ENCODE results near the gene FBXL5.

FBXL5 gene

GRCh38 chr4:15584785-15585184 is 70.4 kb downstream of the FBXL5 start:
- no peaks in the 10 kb centered on the region for H3K36me3 ChIP-seq (ENCODE audit: control insufficient read depth, insufficient read depth, low read length)
- H3K9me3 ChIP-seq (ENCODE audit: control insufficient read depth, low read length) = no peaks in the 10 kb centered on the region
- no peak overlapping the region for H3K4me3 ChIP-seq (ENCODE audit: low read length)
- H3K9ac ChIP-seq (ENCODE audit: low read length) = no peak overlapping the region
- H3K27me3 ChIP-seq (ENCODE audit: control insufficient read depth, insufficient read depth, low read length) = no peaks in the 10 kb centered on the region
- no peaks in the 10 kb centered on the region for H3K4me1 ChIP-seq (ENCODE audit: control insufficient read depth, insufficient read depth, low read length)

- H3K9me3 ChIP-seq (ENCODE audit: control insufficient read depth, low read length) = no peaks in the 10 kb centered on the region
- H3K4me3 ChIP-seq (ENCODE audit: low read length) = no peak overlapping the region
- H3K9ac ChIP-seq (ENCODE audit: low read length) = no peak overlapping the region
- no peaks in the 10 kb centered on the region for H3K36me3 ChIP-seq (ENCODE audit: control insufficient read depth, insufficient read depth, low read length)
- H3K27me3 ChIP-seq (ENCODE audit: control insufficient read depth, insufficient read depth, low read length) = no peaks in the 10 kb centered on the region
- H3K4me1 ChIP-seq (ENCODE audit: control insufficient read depth, insufficient read depth, low read length) = no peaks in the 10 kb centered on the region
Observed at GRCh38 chr4:15577508-15577907, 77.6 kb downstream of the FBXL5 start.

- Histone ChIP-seq H3K4me3 (ENCODE audit: low read length) (no peak overlapping the region), H3K9ac (ENCODE audit: low read length) (no peak overlapping the region), H3K27me3 (ENCODE audit: control insufficient read depth, insufficient read depth, low read length) (no peaks in the 10 kb centered on the region), H3K9me3 (ENCODE audit: control insufficient read depth, low read length) (no peaks in the 10 kb centered on the region), H3K4me1 (ENCODE audit: control insufficient read depth, insufficient read depth, low read length) (no peaks in the 10 kb centered on the region), H3K36me3 (ENCODE audit: control insufficient read depth, insufficient read depth, low read length) (no peaks in the 10 kb centered on the region)
Observed at GRCh38 chr4:15575966-15576365, 79.2 kb downstream of the FBXL5 start.

GRCh38 chr4:15569746-15570145 is 85.4 kb downstream of the FBXL5 start:
- Histone ChIP-seq H3K4me3 (ENCODE audit: low read length) (no peak overlapping the region), H3K9ac (ENCODE audit: low read length) (no peak overlapping the region), H3K9me3 (ENCODE audit: control insufficient read depth, low read length) (no peaks in the 10 kb centered on the region), H3K4me1 (ENCODE audit: control insufficient read depth, insufficient read depth, low read length) (no peaks in the 10 kb centered on the region), H3K36me3 (ENCODE audit: control insufficient read depth, insufficient read depth, low read length) (no peaks in the 10 kb centered on the region), H3K27me3 (ENCODE audit: control insufficient read depth, insufficient read depth, low read length) (no peaks in the 10 kb centered on the region)

GRCh38 chr4:15568821-15569220 is 86.3 kb downstream of the FBXL5 start:
- no peaks in the 10 kb centered on the region for H3K9me3 ChIP-seq (ENCODE audit: control insufficient read depth, low read length)
- H3K4me1 ChIP-seq (ENCODE audit: control insufficient read depth, insufficient read depth, low read length) = no peaks in the 10 kb centered on the region
- no peaks in the 10 kb centered on the region for H3K27me3 ChIP-seq (ENCODE audit: control insufficient read depth, insufficient read depth, low read length)
- H3K36me3 ChIP-seq (ENCODE audit: control insufficient read depth, insufficient read depth, low read length) = no peaks in the 10 kb centered on the region
- H3K9ac ChIP-seq (ENCODE audit: low read length) = no peak overlapping the region
- H3K4me3 ChIP-seq (ENCODE audit: low read length) = no peak overlapping the region

GRCh38 chr4:15563871-15564270 is 91.3 kb downstream of the FBXL5 start:
- no peak overlapping the region for H3K4me3 ChIP-seq (ENCODE audit: low read length)
- no peaks in the 10 kb centered on the region for H3K36me3 ChIP-seq (ENCODE audit: control insufficient read depth, insufficient read depth, low read length)
- no peak overlapping the region for H3K9ac ChIP-seq (ENCODE audit: low read length)
- no peaks in the 10 kb centered on the region for H3K27me3 ChIP-seq (ENCODE audit: control insufficient read depth, insufficient read depth, low read length)
- no peaks in the 10 kb centered on the region for H3K9me3 ChIP-seq (ENCODE audit: control insufficient read depth, low read length)
- H3K4me1 ChIP-seq (ENCODE audit: control insufficient read depth, insufficient read depth, low read length) = no peaks in the 10 kb centered on the region

- Histone ChIP-seq H3K4me3 (ENCODE audit: low read length) (no peak overlapping the region), H3K27me3 (ENCODE audit: control insufficient read depth, insufficient read depth, low read length) (no peaks in the 10 kb centered on the region), H3K9ac (ENCODE audit: low read length) (no peak overlapping the region), H3K36me3 (ENCODE audit: control insufficient read depth, insufficient read depth, low read length) (no peaks in the 10 kb centered on the region), H3K9me3 (ENCODE audit: control insufficient read depth, low read length) (no peaks in the 10 kb centered on the region), H3K4me1 (ENCODE audit: control insufficient read depth, insufficient read depth, low read length) (peaks cover 4% of the 10 kb centered on the region)
Observed at GRCh38 chr4:15562623-15563022, 92.5 kb downstream of the FBXL5 start.

- H3K4me3 ChIP-seq (ENCODE audit: low read length) = no peak overlapping the region
- H3K36me3 ChIP-seq (ENCODE audit: control insufficient read depth, insufficient read depth, low read length) = no peaks in the 10 kb centered on the region
- no peaks in the 10 kb centered on the region for H3K9me3 ChIP-seq (ENCODE audit: control insufficient read depth, low read length)
- peaks cover 4% of the 10 kb centered on the region for H3K4me1 ChIP-seq (ENCODE audit: control insufficient read depth, insufficient read depth, low read length)
- H3K27me3 ChIP-seq (ENCODE audit: control insufficient read depth, insufficient read depth, low read length) = no peaks in the 10 kb centered on the region
- no peak overlapping the region for H3K9ac ChIP-seq (ENCODE audit: low read length)
Observed at GRCh38 chr4:15562114-15562513, 93.0 kb downstream of the FBXL5 start.

GRCh38 chr4:15558561-15558960 is 96.6 kb downstream of the FBXL5 start:
- H3K4me3 ChIP-seq (ENCODE audit: low read length) = no peak overlapping the region
- no peaks in the 10 kb centered on the region for H3K27me3 ChIP-seq (ENCODE audit: control insufficient read depth, insufficient read depth, low read length)
- no peaks in the 10 kb centered on the region for H3K9me3 ChIP-seq (ENCODE audit: control insufficient read depth, low read length)
- H3K4me1 ChIP-seq (ENCODE audit: control insufficient read depth, insufficient read depth, low read length) = peaks cover 4% of the 10 kb centered on the region
- no peaks in the 10 kb centered on the region for H3K36me3 ChIP-seq (ENCODE audit: control insufficient read depth, insufficient read depth, low read length)
- H3K9ac ChIP-seq (ENCODE audit: low read length) = no peak overlapping the region

GRCh38 chr4:15557786-15558550 is 97.2 kb downstream of the FBXL5 start:
- H3K9me3 ChIP-seq (ENCODE audit: control insufficient read depth, low read length) = no peaks in the 10 kb centered on the region
- H3K4me1 ChIP-seq (ENCODE audit: control insufficient read depth, insufficient read depth, low read length) = peaks cover 4% of the 10 kb centered on the region
- no peaks in the 10 kb centered on the region for H3K27me3 ChIP-seq (ENCODE audit: control insufficient read depth, insufficient read depth, low read length)
- H3K36me3 ChIP-seq (ENCODE audit: control insufficient read depth, insufficient read depth, low read length) = no peaks in the 10 kb centered on the region
- no peak overlapping the region for H3K9ac ChIP-seq (ENCODE audit: low read length)
- H3K4me3 ChIP-seq (ENCODE audit: low read length) = no peak overlapping the region

GRCh38 chr4:15556511-15557092 is 98.6 kb downstream of the FBXL5 start:
- Histone ChIP-seq H3K4me1 (ENCODE audit: control insufficient read depth, insufficient read depth, low read length) (peaks cover 4% of the 10 kb centered on the region), H3K9ac (ENCODE audit: low read length) (no peak overlapping the region), H3K36me3 (ENCODE audit: control insufficient read depth, insufficient read depth, low read length) (no peaks in the 10 kb centered on the region), H3K4me3 (ENCODE audit: low read length) (no peak overlapping the region), H3K9me3 (ENCODE audit: control insufficient read depth, low read length) (no peaks in the 10 kb centered on the region), H3K27me3 (ENCODE audit: control insufficient read depth, insufficient read depth, low read length) (no peaks in the 10 kb centered on the region)
